CD8-positive, alpha-beta memory T cell (primary cell): ENCODE results near the gene C10orf53. TPM values are rescaled to one million over a fixed set of nuclear protein-coding genes. Genes with fewer than 3 reads are reported as not detected.

Experiments used
- CTCF ChIA-PET: fragments of 350-600 bp; sonication (Branson Sonifier 250); formaldehyde crosslinking; loops from one replicate; lab custom pipeline; 2021; ENCODE audit warnings: antibody characterized with exemption; lab: Charles Lee
- POLR2A ChIA-PET: fragments of 350-600 bp; sonication (Branson Sonifier 250); formaldehyde crosslinking; loops from one replicate; lab custom pipeline; 2021; ENCODE audit warnings: antibody characterized with exemption; lab: Charles Lee
- DNase-seq, 5 donors: peaks; one replicate each; pipeline versions ENCODE4 v3.0.0 to v3.0.0-alpha.2; 2020 to 2022; ENCODE audit warnings: mixed read lengths in 1 of 5
- H3K27ac ChIP-seq: one replicate; pipeline ENCODE4 v1.7.0; 2013; ENCODE audit warnings: low read depth, mild to moderate bottlenecking, low read length, moderate library complexity
- H3K27me3 ChIP-seq: 2 replicates; pipeline ENCODE4 v1.7.0; 2013; ENCODE audit warnings: low read length, mild to moderate bottlenecking; ENCODE audit not compliant: insufficient read depth, poor library complexity, severe bottlenecking
- H3K36me3 ChIP-seq: 2 replicates; pipeline ENCODE4 v1.7.0; 2013; ENCODE audit warnings: mild to moderate bottlenecking, low read length, moderate library complexity; ENCODE audit not compliant: insufficient read depth
- H3K4me1 ChIP-seq: 2 replicates; pipeline ENCODE4 v1.7.0; 2013; ENCODE audit warnings: mild to moderate bottlenecking, low read length, moderate library complexity; ENCODE audit not compliant: insufficient read depth
- H3K4me3 ChIP-seq: 2 replicates; pipeline ENCODE4 v1.7.0; 2013; ENCODE audit warnings: mild to moderate bottlenecking, low read length
- H3K9me3 ChIP-seq: 2 replicates; pipeline ENCODE4 v1.7.0; 2013; ENCODE audit warnings: mild to moderate bottlenecking, low read length
- H3K27ac Mint-ChIP-seq, 8 donors: one replicate each; pipeline ENCODE4 v1.8.0; 2020 to 2021; ENCODE audit warnings: mixed read lengths in 8 of 8, mild to moderate bottlenecking in 6 of 8, inconsistent platforms in 3 of 8, moderate library complexity in 3 of 8
- H3K27me3 Mint-ChIP-seq, 2 donors: one replicate each; pipeline ENCODE4 v1.8.0; 2020 to 2021; ENCODE audit warnings: mixed read lengths in 2 of 2, mild to moderate bottlenecking in 1 of 2, moderate library complexity in 1 of 2
- H3K36me3 Mint-ChIP-seq, 3 donors: one replicate each; pipeline ENCODE4 v1.8.0; 2020 to 2021; ENCODE audit warnings: mixed read lengths in 3 of 3, inconsistent platforms in 1 of 3, mild to moderate bottlenecking in 1 of 3
- H3K4me1 Mint-ChIP-seq, 3 donors: one replicate each; pipeline ENCODE4 v1.8.0; 2020 to 2021; ENCODE audit warnings: mixed read lengths in 3 of 3, inconsistent platforms in 1 of 3, mild to moderate bottlenecking in 1 of 3
- H3K4me3 Mint-ChIP-seq, 7 donors: one replicate each; pipeline ENCODE4 v1.8.0; 2020 to 2021; ENCODE audit warnings: mixed read lengths in 7 of 7, mild to moderate bottlenecking in 6 of 7, moderate library complexity in 4 of 7, inconsistent platforms in 2 of 7
- H3K9me3 Mint-ChIP-seq, 5 donors: one replicate each; pipeline ENCODE4 v1.8.0; 2020 to 2022; ENCODE audit warnings: mixed read lengths in 5 of 5, mild to moderate bottlenecking in 3 of 5, moderate library complexity in 2 of 5, inconsistent platforms in 1 of 5
- polyA plus RNA-seq: library from polyadenylated mRNA; unstranded; fragments of 300-500 nt; fragmentation: Illumina TruSeq; gene quantifications from one replicate; pipeline ENCODE4 v1.2.3, GENCODE V29; 2021
- total RNA-seq, 2 experiments: library from RNA; stranded (reverse); gene quantifications; one replicate each; pipeline ENCODE4 v1.2.3, GENCODE V29; 2021

Gene C10orf53
- total and polyA plus RNA-seq, 3 experiments from 2014 or later, result not detected

DNA sequence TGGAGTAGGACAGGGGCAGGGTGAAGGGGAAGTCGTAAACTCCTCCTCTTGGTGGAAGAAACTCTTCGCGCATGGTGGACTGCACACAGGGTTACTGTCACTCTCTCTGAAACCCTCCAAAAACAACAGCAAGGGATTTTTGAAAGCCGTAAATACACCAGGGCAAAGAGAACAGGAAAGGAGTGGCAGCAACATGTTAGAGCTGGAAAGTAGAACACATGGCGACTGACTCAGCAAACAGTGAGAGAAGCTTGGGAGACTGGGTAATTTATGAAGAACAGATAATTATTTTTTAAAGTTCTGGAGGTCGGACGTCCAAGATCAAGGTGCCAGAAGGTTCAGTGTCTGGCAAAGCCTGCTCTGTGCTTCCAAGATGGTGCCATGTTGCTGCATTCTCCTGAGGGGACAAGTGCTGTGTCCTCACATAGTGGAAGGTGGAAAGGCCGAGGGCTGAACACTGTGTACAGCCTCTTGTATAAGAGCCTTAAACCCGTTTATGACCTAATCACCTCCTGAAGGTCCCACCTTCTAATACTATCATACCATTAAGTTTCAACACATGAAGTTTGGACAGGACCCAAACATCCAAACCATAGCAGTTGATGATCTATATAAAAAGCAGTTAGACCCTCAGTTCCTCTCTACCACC is 22.5 kb upstream of the C10orf53 start:
- no peaks in the 10 kb centered on the region for H3K4me1 Mint-ChIP-seq
- H3K9me3 Mint-ChIP-seq, result peaks cover 13 to 20% (median 16%) of the 10 kb centered on the region in 5 donors
- no peaks in the 10 kb centered on the region for H3K27me3 ChIP-seq
- no peaks in the 10 kb centered on the region for H3K36me3 Mint-ChIP-seq
- no peak overlapping the region for H3K4me3 ChIP-seq
- H3K27ac Mint-ChIP-seq, result no peak overlapping the region
- no peaks in the 10 kb centered on the region for H3K9me3 ChIP-seq
- no peak overlapping the region for H3K4me3 Mint-ChIP-seq
- H3K36me3 ChIP-seq, result no peaks in the 10 kb centered on the region
- H3K4me1 ChIP-seq, result no peaks in the 10 kb centered on the region
- H3K27ac ChIP-seq, result no peak overlapping the region
- H3K27me3 Mint-ChIP-seq, result peaks cover 2 to 26% of the 10 kb centered on the region in 2 donors
- DNase-seq, result no peak
- ChIA-PET POLR2A (no interaction called here), CTCF (no interaction called here)

DNA sequence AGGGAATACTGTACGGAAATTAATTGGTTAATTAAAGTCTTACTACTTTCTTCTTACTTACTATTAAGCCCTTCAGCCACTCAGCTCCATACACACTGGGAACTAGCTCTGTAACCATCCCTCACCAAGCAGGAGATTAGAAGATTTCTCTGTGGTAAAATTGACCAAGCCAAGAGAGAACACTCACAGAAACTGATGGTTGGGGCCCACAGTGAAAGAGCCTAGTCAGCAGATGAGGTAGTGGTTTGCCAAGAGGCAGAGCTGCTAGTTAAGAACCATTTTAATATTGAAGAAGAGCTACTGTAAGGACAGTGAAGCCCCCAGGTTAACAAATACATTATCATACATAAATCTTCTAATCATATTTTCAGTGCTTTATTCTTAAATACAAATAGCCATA is 21.8 kb upstream of the C10orf53 start:
- Histone ChIP-seq H3K36me3 (no peaks in the 10 kb centered on the region), H3K4me1 (no peaks in the 10 kb centered on the region), H3K27me3 (no peaks in the 10 kb centered on the region), H3K9me3 (no peaks in the 10 kb centered on the region), H3K4me3 (no peak overlapping the region), H3K27ac (no peak overlapping the region)
- Mint-ChIP-seq H3K9me3 (peaks cover 13 to 20% (median 16%) of the 10 kb centered on the region in 5 donors), H3K27me3 (peaks cover 2 to 25% of the 10 kb centered on the region in 2 donors), H3K4me3 (no peak overlapping the region), H3K27ac (no peak overlapping the region), H3K36me3 (no peaks in the 10 kb centered on the region), H3K4me1 (no peaks in the 10 kb centered on the region)
- no peak for DNase-seq
- POLR2A ChIA-PET, result no interaction called here
- CTCF ChIA-PET, result no interaction called here

DNA sequence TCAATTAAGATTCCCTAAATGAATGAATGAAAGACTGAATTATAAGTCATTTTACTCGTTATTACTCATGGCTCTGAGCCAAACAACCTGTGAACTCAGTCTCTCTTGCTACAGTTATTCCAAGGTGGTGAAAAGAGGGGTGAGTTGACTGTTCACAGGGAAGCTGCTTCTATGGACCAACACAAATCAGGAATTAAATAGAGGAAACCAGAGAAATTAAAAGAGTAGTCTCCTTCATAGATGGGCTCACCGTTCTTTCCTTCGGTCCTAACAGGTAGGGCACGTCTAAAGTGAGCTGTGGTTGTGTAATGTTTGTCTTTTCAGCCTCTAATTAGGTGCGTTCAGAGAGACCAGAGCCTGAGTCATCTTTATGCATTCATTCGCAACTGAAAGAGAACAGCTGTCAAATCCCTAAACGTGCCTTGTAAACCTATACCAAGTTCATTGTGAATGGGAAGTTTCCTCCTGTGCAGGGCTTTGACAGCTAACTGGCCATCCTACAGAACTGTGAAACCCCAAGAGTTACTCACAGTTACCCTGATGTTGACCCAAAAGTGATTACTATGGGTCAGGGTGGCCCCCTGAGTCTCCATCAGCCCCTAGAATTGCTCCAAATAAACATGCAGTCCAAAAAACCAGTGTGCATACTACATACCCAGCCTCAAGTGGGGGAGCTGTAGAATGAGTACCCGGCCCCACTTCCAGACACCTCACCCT is 18.2 kb upstream of the C10orf53 start:
- Mint-ChIP-seq H3K27me3 (peaks cover 4 to 12% of the 10 kb centered on the region in 2 donors), H3K36me3 (no peaks in the 10 kb centered on the region), H3K27ac (no peak overlapping the region), H3K4me1 (no peaks in the 10 kb centered on the region), H3K4me3 (no peak overlapping the region), H3K9me3 (peaks cover 13 to 19% (median 16%) of the 10 kb centered on the region in 5 donors)
- no peaks in the 10 kb centered on the region for H3K27me3 ChIP-seq
- H3K36me3 ChIP-seq, result no peaks in the 10 kb centered on the region
- CTCF ChIA-PET, result no interaction called here
- no peaks in the 10 kb centered on the region for H3K9me3 ChIP-seq
- H3K4me3 ChIP-seq, result no peak overlapping the region
- DNase-seq, result no peak
- H3K4me1 ChIP-seq, result no peaks in the 10 kb centered on the region
- H3K27ac ChIP-seq, result no peak overlapping the region
- POLR2A ChIA-PET, result no interaction called here

DNA sequence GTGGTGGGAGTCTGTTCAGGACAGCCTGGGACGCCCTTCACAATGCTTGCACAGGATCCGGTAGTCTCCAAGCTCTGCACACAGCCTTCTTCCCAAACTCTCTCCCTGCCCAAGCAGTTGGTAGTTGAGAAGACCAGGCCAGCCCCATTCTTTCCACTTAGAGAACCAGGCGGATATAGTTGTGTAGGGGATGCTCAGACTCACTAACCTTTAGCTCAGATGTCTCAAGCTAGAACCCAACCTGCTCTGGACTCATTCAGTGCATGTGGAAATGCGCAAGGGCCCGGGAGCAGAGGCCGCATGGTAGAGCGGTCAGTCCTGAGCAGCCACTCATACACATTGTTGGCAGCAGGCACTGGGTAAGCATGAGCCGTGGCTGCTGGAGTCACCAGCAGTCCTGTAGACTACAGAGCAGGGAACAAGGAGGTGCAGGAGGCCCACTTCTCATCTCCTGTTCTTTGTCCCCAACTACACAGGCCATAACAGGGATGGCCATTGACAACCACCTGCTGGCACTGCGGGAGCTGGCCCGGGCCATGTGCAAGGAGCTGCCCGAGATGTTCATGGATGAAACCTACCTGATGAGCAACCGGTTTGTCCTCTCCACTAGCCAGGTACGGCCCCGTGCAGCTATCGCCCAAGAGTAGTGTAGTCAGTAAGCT is 17.2 kb upstream of the C10orf53 start:
- no peaks in the 10 kb centered on the region for H3K27me3 ChIP-seq
- Mint-ChIP-seq H3K4me3 (no peak overlapping the region), H3K4me1 (no peaks in the 10 kb centered on the region), H3K36me3 (no peaks in the 10 kb centered on the region), H3K27ac (no peak overlapping the region), H3K27me3 (peaks cover 7 to 10% of the 10 kb centered on the region in 2 donors), H3K9me3 (peaks cover 13 to 18% (median 14%) of the 10 kb centered on the region in 5 donors)
- DNase-seq, result no peak
- no peak overlapping the region for H3K27ac ChIP-seq
- no peaks in the 10 kb centered on the region for H3K36me3 ChIP-seq
- ChIA-PET CTCF (no interaction called here), POLR2A (no interaction called here)
- H3K4me3 ChIP-seq, result no peak overlapping the region
- no peaks in the 10 kb centered on the region for H3K4me1 ChIP-seq
- H3K9me3 ChIP-seq, result no peaks in the 10 kb centered on the region

DNA sequence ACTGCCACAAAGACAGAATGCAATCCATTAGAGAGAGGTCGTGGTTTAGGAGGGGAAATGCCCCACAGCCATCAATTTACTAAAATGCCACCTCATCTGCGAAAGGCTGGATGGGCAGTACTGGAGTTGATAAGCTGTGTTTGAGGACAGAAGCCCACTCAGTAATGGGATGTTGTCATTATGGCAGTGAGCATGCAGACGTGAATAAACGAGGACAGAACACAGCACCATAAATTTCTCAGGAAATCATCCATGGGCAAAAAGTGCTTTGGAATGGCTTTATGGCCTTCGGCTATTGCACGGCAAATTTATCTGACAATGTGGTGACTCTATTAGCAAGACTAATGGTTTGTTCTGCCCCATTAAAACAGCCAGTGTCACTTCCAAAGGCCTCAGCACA is 15.9 kb upstream of the C10orf53 start:
- Histone ChIP-seq H3K27ac (no peak overlapping the region), H3K4me3 (no peak overlapping the region), H3K4me1 (no peaks in the 10 kb centered on the region), H3K9me3 (no peaks in the 10 kb centered on the region), H3K36me3 (no peaks in the 10 kb centered on the region), H3K27me3 (no peaks in the 10 kb centered on the region)
- no peak overlapping the region for H3K4me3 Mint-ChIP-seq
- no peaks in the 10 kb centered on the region for H3K36me3 Mint-ChIP-seq
- no peak for DNase-seq
- no peak overlapping the region for H3K27ac Mint-ChIP-seq
- H3K9me3 Mint-ChIP-seq, result peaks cover 11 to 16% (median 14%) of the 10 kb centered on the region in 5 donors
- CTCF ChIA-PET, result no interaction called here
- no peaks in the 10 kb centered on the region for H3K4me1 Mint-ChIP-seq
- H3K27me3 Mint-ChIP-seq, result peaks cover 7 to 10% of the 10 kb centered on the region in 2 donors
- POLR2A ChIA-PET, result no interaction called here

DNA sequence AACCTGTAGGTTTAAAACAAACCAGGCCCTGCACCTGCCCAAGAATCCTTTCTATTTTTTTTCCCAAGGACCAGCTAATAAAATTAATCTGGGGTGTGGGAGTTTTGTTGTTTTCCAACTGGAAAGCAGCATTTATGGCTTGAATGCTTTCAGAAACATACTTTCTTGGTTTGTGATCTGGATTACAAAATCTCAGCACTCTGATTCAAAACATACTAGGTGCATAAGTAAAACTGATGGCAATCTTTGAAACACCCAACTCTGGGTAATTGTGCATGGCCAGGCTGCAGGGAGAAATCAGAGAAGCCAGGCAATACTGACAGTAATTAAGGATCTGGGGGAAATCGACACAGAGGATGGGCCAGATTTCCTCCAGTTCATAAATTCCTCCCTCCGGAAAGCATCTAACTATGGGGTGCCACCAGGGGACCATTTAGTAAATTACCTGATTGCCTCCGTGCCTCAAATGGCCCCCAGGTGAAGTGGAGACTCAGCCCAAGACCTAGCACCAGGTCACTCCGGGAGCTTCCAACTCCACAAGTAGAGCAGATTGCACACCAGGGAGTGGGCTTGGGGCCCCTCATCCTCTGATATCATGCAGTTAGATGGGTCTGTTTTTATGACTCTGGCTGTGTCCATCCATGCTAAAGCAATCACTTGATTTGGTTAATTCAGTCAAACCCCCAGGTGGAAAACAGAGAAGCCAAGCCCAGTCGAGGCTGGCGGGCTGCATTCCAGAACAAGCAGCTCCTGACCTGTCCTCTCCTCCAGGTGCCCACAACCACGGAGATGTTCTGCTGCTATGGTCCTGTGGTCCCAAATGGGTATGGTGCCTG is 15.2 kb upstream of the C10orf53 start:
- Mint-ChIP-seq H3K4me1 (no peaks in the 10 kb centered on the region), H3K4me3 (no peak overlapping the region), H3K36me3 (no peaks in the 10 kb centered on the region), H3K9me3 (peaks cover 5 to 10% (median 8%) of the 10 kb centered on the region in 5 donors), H3K27ac (no peak overlapping the region), H3K27me3 (peaks cover 7% of the 10 kb centered on the region in 2 donors)
- Histone ChIP-seq H3K9me3 (no peaks in the 10 kb centered on the region), H3K27ac (no peak overlapping the region), H3K4me1 (no peaks in the 10 kb centered on the region), H3K4me3 (no peak overlapping the region), H3K27me3 (no peaks in the 10 kb centered on the region), H3K36me3 (no peaks in the 10 kb centered on the region)
- ChIA-PET POLR2A (no interaction called here), CTCF (no interaction called here)
- no peak for DNase-seq

DNA sequence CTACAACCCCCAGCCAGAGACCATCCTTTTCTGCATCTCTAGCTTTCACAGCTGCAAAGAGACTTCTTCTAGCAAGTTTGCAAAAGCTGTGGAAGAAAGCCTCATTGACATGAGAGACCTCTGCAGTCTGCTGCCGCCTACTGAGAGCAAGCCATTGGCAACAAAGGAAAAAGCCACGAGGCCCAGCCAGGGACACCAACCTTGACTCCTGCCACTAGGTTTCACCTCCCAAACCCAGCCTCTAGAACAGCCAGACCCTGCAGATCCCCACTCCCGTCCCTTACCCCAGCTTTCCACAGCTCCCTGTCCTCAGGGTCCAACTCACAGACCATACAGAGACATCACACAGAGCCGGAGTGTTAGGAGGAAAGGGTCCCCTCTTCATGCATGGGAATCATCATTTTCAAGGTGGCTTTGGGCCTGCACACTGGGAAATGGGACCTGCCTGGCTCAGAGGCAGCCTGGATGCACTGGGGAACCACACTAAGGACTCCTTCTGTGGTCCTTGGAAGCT is 14.6 kb upstream of the C10orf53 start:
- H3K36me3 ChIP-seq, result no peaks in the 10 kb centered on the region
- CTCF ChIA-PET, result no interaction called here
- Mint-ChIP-seq H3K27ac (no peak overlapping the region), H3K9me3 (peaks cover 1 to 7% (median 4%) of the 10 kb centered on the region in 5 donors), H3K4me3 (no peak overlapping the region), H3K4me1 (no peaks in the 10 kb centered on the region), H3K27me3 (peaks cover 7 to 10% of the 10 kb centered on the region in 2 donors), H3K36me3 (no peaks in the 10 kb centered on the region)
- no peak overlapping the region for H3K4me3 ChIP-seq
- no peaks in the 10 kb centered on the region for H3K27me3 ChIP-seq
- no peaks in the 10 kb centered on the region for H3K9me3 ChIP-seq
- DNase-seq, result no peak
- POLR2A ChIA-PET, result no interaction called here
- H3K4me1 ChIP-seq, result no peaks in the 10 kb centered on the region
- no peak overlapping the region for H3K27ac ChIP-seq
